Fibroblast of villous mesenchyme (primary cell): Measurements from ENCODE around the gene LIF. TPM values are rescaled to one million over a fixed set of nuclear protein-coding genes. Genes with fewer than 3 reads are reported as not detected.
A peak's percentile ranks its signal among the peaks of the same experiment; 100 is the strongest.
"Not testable (repeated sequence)": the region's sequence is repeated elsewhere in the genome, so short reads cannot be mapped to it uniquely, and the experiment has no call there.

Experiments used
- DNase-seq: peaks from one replicate; pipeline ENCODE4 v3.0.0-alpha.2; 2010; ENCODE audit warnings: low read depth
- H3K4me3 ChIP-seq: 2 replicates; pipeline ENCODE4 v1.5.1; 2011; ENCODE audit warnings: low read depth, mild to moderate bottlenecking, low read length
- CTCF ChIP-seq: IDR thresholded peaks from 2 replicates; pipeline ENCODE4 v1.5.1; 2012; ENCODE audit warnings: low read depth, mild to moderate bottlenecking, low read length; ENCODE audit not compliant: insufficient read depth
- total RNA-seq: library from RNA; depleted of rRNA; stranded (reverse); fragments of >200 nt; gene quantifications from 2 replicates; pipeline ENCODE4 v1.2.3, GENCODE V29; 2012

The LIF gene
- total RNA-seq, 1 donor = 7.8 TPM

- no peak for DNase-seq
- no peak overlapping the region for H3K4me3 ChIP-seq
- no peak for TF ChIP-seq CTCF
Measured at GRCh38 chr22:30219668-30220278, 26.8 kb downstream of the LIF start.

GRCh38 chr22:30219049-30219654 is 27.4 kb downstream of the LIF start:
- no peak for DNase-seq
- TF ChIP-seq CTCF = peak; percentile 34
- no peak overlapping the region for H3K4me3 ChIP-seq

- no peak overlapping the region for H3K4me3 ChIP-seq
- TF ChIP-seq CTCF = no peak
- no peak for DNase-seq
Measured at GRCh38 chr22:30217698-30218560, 28.6 kb downstream of the LIF start.

GRCh38 chr22:30216710-30217109 is 29.8 kb downstream of the LIF start:
- TF ChIP-seq CTCF = no peak
- no peak for DNase-seq
- no peak overlapping the region for H3K4me3 ChIP-seq

GRCh38 chr22:30216272-30216671 is 30.3 kb downstream of the LIF start:
- not testable (repeated sequence) for H3K4me3 ChIP-seq, DNase-seq

GRCh38 chr22:30214703-30215407 is 31.7 kb downstream of the LIF start:
- H3K4me3 ChIP-seq = no peak overlapping the region
- TF ChIP-seq CTCF = no peak
- DNase-seq = no peak

- no peak overlapping the region for H3K4me3 ChIP-seq
- no peak for TF ChIP-seq CTCF
- DNase-seq = peak; percentile 95
Measured at GRCh38 chr22:30212996-30213441, 33.5 kb downstream of the LIF start.
